Stimulated activated CD4-positive, alpha-beta T cell treated with anti-CD3 and anti-CD28 coated beads, Interleukin-1b, Interleukin-23, amount 100 ng/mL, for 48 hours (primary cell): Measurements from ENCODE around the gene TTC7B.

Source experiments
- DNase-seq: peaks from one replicate; pipeline ENCODE4 v3.0.0-alpha.2; 2020

The TTC7B gene

GRCh38 chr14:90587252-90587910 is 228.8 kb downstream of the TTC7B start:
- no peak for DNase-seq

GRCh38 chr14:90585106-90585505 is 231.1 kb downstream of the TTC7B start:
- DNase-seq: no peak

- no peak for DNase-seq
Measured at GRCh38 chr14:90583916-90584605, 232.2 kb downstream of the TTC7B start.

- no peak for DNase-seq
Measured at GRCh38 chr14:90583427-90583826, 232.8 kb downstream of the TTC7B start.

- DNase-seq: no peak
Measured at GRCh38 chr14:90582166-90582565, 234.1 kb downstream of the TTC7B start.

- no peak for DNase-seq
Measured at GRCh38 chr14:90581745-90582144, 234.5 kb downstream of the TTC7B start.

- DNase-seq: no peak
Measured at GRCh38 chr14:90580377-90581335, 235.6 kb downstream of the TTC7B start.

- DNase-seq: no peak
Measured at GRCh38 chr14:90579816-90580215, 236.4 kb downstream of the TTC7B start.

- DNase-seq: no peak
Measured at GRCh38 chr14:90579088-90579487, 237.1 kb downstream of the TTC7B start.

GRCh38 chr14:90578283-90578985 is 237.8 kb downstream of the TTC7B start:
- no peak for DNase-seq

- no peak for DNase-seq
Measured at GRCh38 chr14:90577661-90578282, 238.5 kb downstream of the TTC7B start.

GRCh38 chr14:90576981-90577660 is 239.1 kb downstream of the TTC7B start:
- DNase-seq: no peak

- DNase-seq: no peak
Measured at GRCh38 chr14:90576581-90576980, 239.6 kb downstream of the TTC7B start.

- DNase-seq: no peak
Measured at GRCh38 chr14:90575781-90576180, 240.4 kb downstream of the TTC7B start.

- DNase-seq: no peak
Measured at GRCh38 chr14:90575336-90575735, 240.9 kb downstream of the TTC7B start.

GRCh38 chr14:90574188-90575131 is 241.8 kb downstream of the TTC7B start:
- DNase-seq: no peak

GRCh38 chr14:90573385-90574105 is 242.7 kb downstream of the TTC7B start:
- no peak for DNase-seq

- no peak for DNase-seq
Measured at GRCh38 chr14:90572441-90573150, 243.6 kb downstream of the TTC7B start.
